GM18505 (cell line): ENCODE results near the gene NDUFV1.
"Not testable (repeated sequence)": the region's sequence is repeated elsewhere in the genome, so short reads cannot be mapped to it uniquely, and the experiment has no call there.

Experiments
- ATAC-seq: cut with Tn5 transposase; IDR thresholded peaks from one replicate; pipeline ENCODE4 v1.9.1; 2021; ENCODE audit not compliant: unreplicated experiment
- POLR2A ChIP-seq: IDR thresholded peaks from 4 replicates; pipeline ENCODE4 v1.6.1; 2011; ENCODE audit warnings: borderline replicate concordance; ENCODE audit not compliant: insufficient read depth, insufficient read length; ENCODE audit errors: extremely low read depth

The NDUFV1 gene

GRCh38 chr11:67581469-67581868, 25.3 kb upstream of the NDUFV1 start:
- TF ChIP-seq POLR2A = no peak
- ATAC-seq = no peak

GRCh38 chr11:67582011-67582410, 24.7 kb upstream of the NDUFV1 start:
- TF ChIP-seq POLR2A = no peak
- no peak for ATAC-seq

DNA sequence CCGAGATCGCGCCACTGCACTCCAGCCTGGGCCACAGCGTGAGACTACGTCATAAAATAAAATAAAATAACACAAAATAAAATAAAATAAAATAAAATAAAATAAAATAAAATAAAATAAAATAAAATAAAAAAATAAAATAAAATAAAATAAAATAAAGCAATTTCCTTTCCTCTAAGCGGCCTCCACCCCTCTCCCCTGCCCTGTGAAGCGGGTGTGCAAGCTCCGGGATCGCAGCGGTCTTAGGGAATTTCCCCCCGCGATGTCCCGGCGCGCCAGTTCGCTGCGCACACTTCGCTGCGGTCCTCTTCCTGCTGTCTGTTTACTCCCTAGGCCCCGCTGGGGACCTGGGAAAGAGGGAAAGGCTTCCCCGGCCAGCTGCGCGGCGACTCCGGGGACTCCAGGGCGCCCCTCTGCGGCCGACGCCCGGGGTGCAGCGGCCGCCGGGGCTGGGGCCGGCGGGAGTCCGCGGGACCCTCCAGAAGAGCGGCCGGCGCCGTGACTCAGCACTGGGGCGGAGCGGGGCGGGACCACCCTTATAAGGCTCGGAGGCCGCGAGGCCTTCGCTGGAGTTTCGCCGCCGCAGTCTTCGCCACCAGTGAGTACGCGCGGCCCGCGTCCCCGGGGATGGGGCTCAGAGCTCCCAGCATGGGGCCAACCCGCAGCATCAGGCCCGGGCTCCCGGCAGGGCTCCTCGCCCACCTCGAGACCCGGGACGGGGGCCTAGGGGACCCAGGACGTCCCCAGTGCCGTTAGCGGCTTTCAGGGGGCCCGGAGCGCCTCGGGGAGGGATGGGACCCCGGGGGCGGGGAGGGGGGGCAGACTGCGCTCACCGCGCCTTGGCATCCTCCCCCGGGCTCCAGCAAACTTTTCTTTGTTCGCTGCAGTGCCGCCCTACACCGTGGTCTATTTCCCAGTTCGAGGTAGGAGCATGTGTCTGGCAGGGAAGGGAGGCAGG, 23.2 kb upstream of the NDUFV1 start, which contains the start of gene GSTP1:
GSTP1 (plus strand) TSS at position 566 of the 958 bp plus-strand sequence; CDS start at position 598, 32 bp downstream.
- peak; percentile 54 for ATAC-seq
- peak; percentile 83 for TF ChIP-seq POLR2A

DNA sequence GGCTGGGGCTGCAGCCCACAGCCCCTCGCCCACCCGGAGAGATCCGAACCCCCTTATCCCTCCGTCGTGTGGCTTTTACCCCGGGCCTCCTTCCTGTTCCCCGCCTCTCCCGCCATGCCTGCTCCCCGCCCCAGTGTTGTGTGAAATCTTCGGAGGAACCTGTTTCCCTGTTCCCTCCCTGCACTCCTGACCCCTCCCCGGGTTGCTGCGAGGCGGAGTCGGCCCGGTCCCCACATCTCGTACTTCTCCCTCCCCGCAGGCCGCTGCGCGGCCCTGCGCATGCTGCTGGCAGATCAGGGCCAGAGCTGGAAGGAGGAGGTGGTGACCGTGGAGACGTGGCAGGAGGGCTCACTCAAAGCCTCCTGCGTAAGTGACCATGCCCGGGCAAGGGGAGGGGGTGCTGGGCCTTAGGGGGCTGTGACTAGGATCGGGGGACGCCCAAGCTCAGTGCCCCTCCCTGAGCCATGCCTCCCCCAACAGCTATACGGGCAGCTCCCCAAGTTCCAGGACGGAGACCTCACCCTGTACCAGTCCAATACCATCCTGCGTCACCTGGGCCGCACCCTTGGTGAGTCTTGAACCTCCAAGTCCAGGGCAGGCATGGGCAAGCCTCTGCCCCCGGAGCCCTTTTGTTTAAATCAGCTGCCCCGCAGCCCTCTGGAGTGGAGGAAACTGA, 22.4 kb upstream of the NDUFV1 start:
- no peak for ATAC-seq
- no peak for TF ChIP-seq POLR2A

GRCh38 chr11:67584881-67585873, 21.6 kb upstream of the NDUFV1 start:
- ATAC-seq = no peak
- no peak for TF ChIP-seq POLR2A

DNA sequence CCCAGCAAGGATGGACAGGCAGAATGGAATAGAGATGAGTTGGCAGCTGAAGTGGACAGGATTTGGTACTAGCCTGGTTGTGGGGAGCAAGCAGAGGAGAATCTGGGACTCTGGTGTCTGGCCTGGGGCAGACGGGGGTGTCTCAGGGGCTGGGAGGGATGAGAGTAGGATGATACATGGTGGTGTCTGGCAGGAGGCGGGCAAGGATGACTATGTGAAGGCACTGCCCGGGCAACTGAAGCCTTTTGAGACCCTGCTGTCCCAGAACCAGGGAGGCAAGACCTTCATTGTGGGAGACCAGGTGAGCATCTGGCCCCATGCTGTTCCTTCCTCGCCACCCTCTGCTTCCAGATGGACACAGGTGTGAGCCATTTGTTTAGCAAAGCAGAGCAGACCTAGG, 20.8 kb upstream of the NDUFV1 start:
- no peak for ATAC-seq
- no peak for TF ChIP-seq POLR2A

GRCh38 chr11:67586568-67587250, 20.0 kb upstream of the NDUFV1 start:
- no peak for TF ChIP-seq POLR2A
- no peak for ATAC-seq

GRCh38 chr11:67588136-67588503, 18.6 kb upstream of the NDUFV1 start:
- peak; percentile 29 for ATAC-seq
- no peak for TF ChIP-seq POLR2A

GRCh38 chr11:67588899-67589415, 17.8 kb upstream of the NDUFV1 start:
- ATAC-seq = not testable (repeated sequence)

DNA sequence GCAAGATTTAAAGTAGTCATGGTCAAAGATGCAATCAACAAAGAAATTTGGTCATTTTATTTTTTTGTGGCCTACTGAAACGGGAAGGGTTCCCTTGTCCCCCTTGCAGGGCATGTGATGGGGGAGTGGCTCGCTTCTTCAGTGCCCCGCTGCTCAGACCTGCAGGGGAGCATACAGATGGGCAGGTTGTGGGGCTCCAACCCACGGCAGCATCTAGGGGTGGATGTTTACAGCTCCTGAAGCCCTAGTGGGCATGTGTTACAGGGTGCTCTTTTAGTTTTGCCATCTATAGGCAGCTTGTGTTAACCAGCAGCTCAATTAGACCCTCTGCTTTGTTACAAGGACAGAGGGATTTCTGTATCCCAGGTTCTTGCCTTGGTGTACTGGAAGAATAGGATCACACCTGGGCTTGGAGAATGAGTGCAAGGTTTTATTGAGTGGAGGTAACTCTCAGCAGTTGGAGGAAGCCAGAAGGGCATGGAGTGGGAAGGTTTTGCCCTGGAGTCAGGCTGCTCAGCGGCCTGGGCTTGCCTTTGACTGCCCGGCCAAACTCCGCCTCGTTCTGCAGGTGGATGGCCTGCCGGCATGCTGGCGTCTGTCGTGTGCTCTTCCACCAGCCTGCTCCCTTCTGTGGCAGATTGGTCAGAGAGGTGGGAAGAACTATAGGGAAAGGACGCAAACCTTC, 13.7 kb upstream of the NDUFV1 start:
- no peak for TF ChIP-seq POLR2A

DNA sequence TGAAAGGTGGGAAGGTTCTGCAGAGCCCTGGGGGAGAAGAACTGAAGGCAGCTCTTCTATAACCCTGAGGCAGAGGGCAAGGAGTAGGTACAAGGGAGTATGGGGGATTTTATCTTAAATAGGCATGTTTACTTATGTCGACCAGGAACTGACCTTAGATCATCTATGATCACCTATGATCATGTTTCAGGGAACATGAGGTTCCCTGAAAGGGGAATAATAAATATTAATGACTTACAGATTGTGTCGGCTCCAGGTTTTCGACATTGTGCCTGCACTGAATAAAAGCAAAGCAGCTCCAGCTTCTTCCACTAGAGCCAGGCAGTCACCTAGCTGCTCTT, 13.2 kb upstream of the NDUFV1 start:
- ATAC-seq = no peak
- TF ChIP-seq POLR2A = no peak

More for the DNA sequence above, 13.7 kb upstream of the NDUFV1 start:
- no peak for ATAC-seq

GRCh38 chr11:67594480-67594879, 12.3 kb upstream of the NDUFV1 start:
- no peak for TF ChIP-seq POLR2A
- no peak for ATAC-seq
